Upper lobe of left lung (tissue), 6 donors: ENCODE measurements around the gene GJB4. TPM values are rescaled to one million over a fixed set of nuclear protein-coding genes. Genes with fewer than 3 reads are reported as not detected.
"Not testable (repeated sequence)": the region's sequence is repeated elsewhere in the genome, so short reads cannot be mapped to it uniquely, and the experiment has no call there.

ENCODE experiments used
- ATAC-seq, 2 donors: fragments of 200-7000 bp; cut with Tn5 transposase; one replicate each; pipeline ENCODE4 v1.9.1; 2022; ENCODE audit warnings: mild to moderate bottlenecking in 2 of 2, moderate library complexity in 2 of 2; ENCODE audit not compliant: low FRiP score in 2 of 2
- DNase-seq, 2 donors: peaks; one replicate each; pipeline ENCODE4 v3.0.0-alpha.2; 2019 to 2020
- H3K27ac ChIP-seq, 4 donors: fragments of 200-600 bp; sonication (generic); one replicate each; pipeline ENCODE4 v1.5.1; 2016 to 2019
- H3K27me3 ChIP-seq, 4 donors: fragments of 200-600 bp; sonication (generic); one replicate each; pipeline ENCODE4 v1.5.1; 2017 to 2019
- H3K36me3 ChIP-seq, 4 donors: fragments of 200-600 bp; sonication (generic); one replicate each; pipeline ENCODE4 v1.5.1; 2016 to 2019
- H3K4me1 ChIP-seq, 4 donors: fragments of 200-600 bp; sonication (generic); one replicate each; pipeline ENCODE4 v1.5.1; 2018 to 2019
- H3K4me3 ChIP-seq, 4 donors: fragments of 200-600 bp; sonication (generic); one replicate each; pipeline ENCODE4 v1.5.1; 2017 to 2019; ENCODE audit warnings: mild to moderate bottlenecking in 2 of 4, moderate library complexity in 1 of 4
- H3K9me3 ChIP-seq, 4 donors: fragments of 200-600 bp; sonication (generic); one replicate each; pipeline ENCODE4 v1.5.1; 2018 to 2019
- CTCF ChIP-seq, 6 experiments: fragments of 450-650 bp in 4 of 6; fragments of 200-600 bp in 2 of 6; sonication (generic) in 2 of 6; IDR thresholded peaks; one replicate each; pipeline ENCODE4 v1.5.1; 2016 to 2019; ENCODE audit warnings: antibody characterized with exemption in 6 of 6
- EP300 ChIP-seq, 4 donors: sonication (generic); formaldehyde crosslinking; IDR thresholded peaks; one replicate each; pipeline ENCODE4 v1.5.1; 2017; ENCODE audit warnings: antibody characterized with exemption in 4 of 4, control low read depth in 2 of 4
- POLR2A ChIP-seq, 4 donors: fragments of 450-650 bp; IDR thresholded peaks; one replicate each; pipeline ENCODE4 v1.5.1; 2016 to 2017; ENCODE audit warnings: antibody characterized with exemption in 4 of 4, mild to moderate bottlenecking in 2 of 4
- POLR2AphosphoS5 ChIP-seq, 2 donors: sonication (generic); formaldehyde crosslinking; IDR thresholded peaks; one replicate each; pipeline ENCODE4 v1.5.1; 2017; ENCODE audit warnings: antibody characterized with exemption in 2 of 2
- WGBS, 2 donors: methylation state at CpG; one replicate each; pipeline ENCODE4 v1.1.5; 2017 to 2018; 5-methylcytosine and 5-hydroxymethylcytosine counted together
- total RNA-seq, 6 donors: library from RNA; depleted of rRNA in 4 of 6; stranded (reverse); fragments of >200 nt in 4 of 6; gene quantifications; one replicate each; pipeline versions ENCODE4 v1.1.0 to v1.2.1, GENCODE V29; 2016 to 2021
- donor health status: DM: no; HTN: no; CAD: no; lungs with moderate emphysema.
- donor health status: DM: no; HTN: yes; CAD: no; lungs with severe emphysema.

Gene GJB4
- total RNA-seq, 6 donors from 2014 or later: not detected

DNA sequence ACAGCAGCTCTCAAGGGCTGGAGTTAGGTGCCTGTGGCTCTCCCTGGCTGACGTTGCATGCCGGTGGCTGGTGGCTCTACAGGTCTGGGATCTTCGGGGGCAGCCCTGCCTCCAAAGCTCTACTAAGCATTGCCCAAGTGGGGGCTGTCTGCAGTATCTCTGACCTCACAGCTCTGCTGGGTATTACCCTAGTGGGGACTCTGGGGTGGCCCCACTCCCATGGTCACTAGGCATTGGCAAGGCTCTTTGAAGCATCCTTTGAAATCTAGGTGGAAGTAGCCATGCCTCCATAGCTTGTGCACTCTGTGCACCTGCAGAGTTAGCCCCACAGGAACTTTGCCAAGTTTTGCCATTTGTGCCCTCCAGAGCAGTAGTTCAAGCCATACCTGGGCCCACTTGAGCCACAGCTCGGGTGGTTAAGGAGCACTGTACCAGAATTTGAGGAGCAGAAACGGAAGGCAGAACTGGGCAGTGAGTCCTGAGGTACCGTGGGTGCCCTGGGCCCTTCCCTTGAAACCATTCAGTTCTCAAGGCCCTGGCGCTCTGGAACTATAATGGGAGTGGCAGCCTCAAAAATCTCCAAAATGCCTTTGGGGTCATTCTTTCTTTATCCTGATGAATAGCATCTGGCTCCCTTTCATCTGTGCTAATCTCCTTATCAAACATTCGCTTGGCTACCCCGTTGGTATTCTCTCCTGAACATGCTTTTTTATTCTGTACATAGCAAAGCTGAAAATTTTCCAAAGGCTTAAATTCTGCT lies 48.7 kb downstream of the GJB4 start:
- DNase-seq (no peak), ATAC-seq (no peak)
- Histone ChIP-seq H3K27me3 (no peaks in the 10 kb centered on the region), H3K4me3 (no peak overlapping the region), H3K9me3 (no peaks in the 10 kb centered on the region), H3K4me1 (no peaks in the 10 kb centered on the region), H3K27ac (no peak overlapping the region), H3K36me3 (no peaks in the 10 kb centered on the region)
- TF ChIP-seq CTCF (IDR thresholded peaks at IDR 0.05) (no peak), EP300 (IDR thresholded peaks at IDR 0.05) (no peak), POLR2AphosphoS5 (IDR thresholded peaks at IDR 0.05) (no peak), POLR2A (IDR thresholded peaks at IDR 0.05) (no peak)
- 84 to 86% methylated on average over 8 to 9 of the region's 9 CpGs for WGBS, 2 donors

GRCh38 chr1:34810781-34811180 lies 51.2 kb downstream of the GJB4 start:
- H3K9me3 ChIP-seq, ATAC-seq, DNase-seq, H3K4me1 ChIP-seq, H3K27me3 ChIP-seq, H3K36me3 ChIP-seq, H3K27ac ChIP-seq, H3K4me3 ChIP-seq: not testable (repeated sequence)
- WGBS, 2 donors: 97 to 99% methylated on average over 3 of the region's 3 CpGs

Other genes starting within 250 kb of the GJB4 start
- gene GJB5, start 4.7 kb upstream of the GJB4 start, total RNA-seq: under 1 TPM in 3 of 6 donors, not detected in 3; 0.17 to 0.89 (median 0.30) TPM
- gene GJB3, start 21.5 kb downstream of the GJB4 start, total RNA-seq: 1 to 10 TPM in 2 of 6 donors, under 1 TPM in 2, not detected in 2; 0.29 to 3.3 (median 1.4) TPM
- gene GJA4, start 33.3 kb downstream of the GJB4 start, total RNA-seq: 10 to 100 TPM in 4 of 6 donors, 1 to 10 TPM in 2; 5.2 to 41.1 (median 19.2) TPM
- gene SMIM12, start 100.0 kb downstream of the GJB4 start, total RNA-seq: 10 to 100 TPM in 5 of 6 donors, 1 to 10 TPM in 1; 6.3 to 46.6 (median 30.9) TPM
- under 1 TPM in 5 of 6 donors, not detected in 1; under 0.01 to 0.57 (median 0.30) TPM for gene DLGAP3, start 169.9 kb downstream of the GJB4 start, total RNA-seq
- gene TMEM35B, start 225.6 kb downstream of the GJB4 start, total RNA-seq: 10 to 100 TPM in 5 of 6 donors, 1 to 10 TPM in 1; 8.4 to 49.9 (median 35.5) TPM